Natural killer cell treated with Interleukin-12 subunit alpha and Interleukin-12 subunit beta and Interleukin-15 and Interleukin-18, amount 100 ng/mL, for 72 hours (primary cell): ENCODE measurements around the gene ASB11. TPM values are rescaled to one million over a fixed set of nuclear protein-coding genes. Genes with fewer than 3 reads are reported as not detected.
A peak's percentile ranks its signal among the peaks of the same experiment; 100 is the strongest.
"Not testable (repeated sequence)": the region's sequence is repeated elsewhere in the genome, so short reads cannot be mapped to it uniquely, and the experiment has no call there.

Experiments
- ATAC-seq, 2 donors: fragments of 150-1000 bp; cut with Tn5 transposase in 1 of 2; sonication (Bioruptor Pico), chemical (Tn5 transposase) in 1 of 2; 2 replicates each; pipeline ENCODE4 v1.10.0; 2021
- DNase-seq: peaks from one replicate; pipeline ENCODE4 v3.0.0; 2022; ENCODE audit warnings: low spot score
- H3K27ac Mint-ChIP-seq, 2 donors: 1 replicate in 1 of 2; 2 replicates in 1 of 2; pipeline ENCODE4 v1.8.0; 2022; ENCODE audit warnings: mixed read lengths in 2 of 2, mild to moderate bottlenecking in 1 of 2, moderate library complexity in 1 of 2
- H3K27me3 Mint-ChIP-seq, 2 donors: 1 replicate in 1 of 2; 2 replicates in 1 of 2; pipeline ENCODE4 v1.8.0; 2022; ENCODE audit warnings: mixed read lengths in 2 of 2
- H3K36me3 Mint-ChIP-seq: one replicate; pipeline ENCODE4 v1.8.0; 2022; ENCODE audit warnings: mixed read lengths
- H3K4me1 Mint-ChIP-seq, 2 donors: 1 replicate in 1 of 2; 2 replicates in 1 of 2; pipeline ENCODE4 v1.8.0; 2022; ENCODE audit warnings: low read depth in 2 of 2, mixed read lengths in 2 of 2, mild to moderate bottlenecking in 1 of 2
- H3K4me3 Mint-ChIP-seq: one replicate; pipeline ENCODE4 v1.8.0; 2022; ENCODE audit warnings: mixed read lengths
- H3K9me3 Mint-ChIP-seq: 2 replicates; pipeline ENCODE4 v1.8.0; 2022; ENCODE audit warnings: mixed read lengths
- total RNA-seq, 2 donors: library from RNA; stranded (reverse); gene quantifications; one replicate each; pipeline ENCODE4 v1.2.3, GENCODE V29; 2022

Gene ASB11
- total RNA-seq, 2 donors from 2014 or later = not detected

DNA sequence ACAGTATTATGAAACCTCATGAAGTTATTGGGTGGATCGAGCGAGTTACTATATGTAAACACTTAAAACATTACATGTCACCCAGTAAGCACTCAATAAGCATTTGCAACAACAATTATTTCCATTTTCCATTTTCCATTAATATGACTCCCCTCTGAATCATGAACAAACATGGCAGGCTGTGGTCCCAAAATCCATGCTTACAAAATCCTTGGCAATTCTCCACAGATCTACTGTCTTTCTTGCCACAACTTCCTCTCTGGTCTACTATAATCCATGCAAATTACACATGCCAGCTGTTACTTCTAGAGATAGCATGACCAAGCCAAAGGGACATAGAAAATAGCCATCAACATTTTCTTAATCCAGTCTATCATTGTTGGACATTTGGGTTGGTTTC lies 22.0 kb downstream of the ASB11 start:
- H3K4me3 Mint-ChIP-seq = no peak overlapping the region
- H3K36me3 Mint-ChIP-seq = no peaks in the 10 kb centered on the region
- H3K9me3 Mint-ChIP-seq = no peaks in the 10 kb centered on the region
- H3K27ac Mint-ChIP-seq = no peak overlapping the region
- H3K4me1 Mint-ChIP-seq = no peaks in the 10 kb centered on the region
- ATAC-seq (no peak), DNase-seq (no peak)
- H3K27me3 Mint-ChIP-seq = peaks cover 0 to 4% of the 10 kb centered on the region in 2 donors

GRCh38 chrX:15292861-15293260 lies 22.6 kb downstream of the ASB11 start:
- Mint-ChIP-seq H3K36me3 (no peaks in the 10 kb centered on the region), H3K27ac (no peak overlapping the region), H3K27me3 (peaks cover 0 to 4% of the 10 kb centered on the region in 2 donors), H3K4me1 (no peaks in the 10 kb centered on the region), H3K4me3 (no peak overlapping the region), H3K9me3 (no peaks in the 10 kb centered on the region)
- ATAC-seq (no peak), DNase-seq (no peak)

- peaks cover 3% of the 10 kb centered on the region for H3K9me3 Mint-ChIP-seq
- H3K4me3 Mint-ChIP-seq = no peak overlapping the region
- H3K27me3 Mint-ChIP-seq = peaks cover 6 to 14% of the 10 kb centered on the region in 2 donors
- H3K4me1 Mint-ChIP-seq = no peaks in the 10 kb centered on the region
- no peak overlapping the region for H3K27ac Mint-ChIP-seq
- DNase-seq (no peak), ATAC-seq (no peak)
- H3K36me3 Mint-ChIP-seq = no peaks in the 10 kb centered on the region
Measured at GRCh38 chrX:15277604-15278003, 37.8 kb downstream of the ASB11 start.

- peaks cover 0 to 4% of the 10 kb centered on the region in 2 donors for H3K27me3 Mint-ChIP-seq
- DNase-seq (no peak), ATAC-seq (no peak)
- H3K27ac Mint-ChIP-seq = no peak overlapping the region
- no peaks in the 10 kb centered on the region for H3K36me3 Mint-ChIP-seq
- no peak overlapping the region for H3K4me3 Mint-ChIP-seq
- no peaks in the 10 kb centered on the region for H3K4me1 Mint-ChIP-seq
- no peaks in the 10 kb centered on the region for H3K9me3 Mint-ChIP-seq
Measured at GRCh38 chrX:15274946-15275345, 40.5 kb downstream of the ASB11 start.

DNA sequence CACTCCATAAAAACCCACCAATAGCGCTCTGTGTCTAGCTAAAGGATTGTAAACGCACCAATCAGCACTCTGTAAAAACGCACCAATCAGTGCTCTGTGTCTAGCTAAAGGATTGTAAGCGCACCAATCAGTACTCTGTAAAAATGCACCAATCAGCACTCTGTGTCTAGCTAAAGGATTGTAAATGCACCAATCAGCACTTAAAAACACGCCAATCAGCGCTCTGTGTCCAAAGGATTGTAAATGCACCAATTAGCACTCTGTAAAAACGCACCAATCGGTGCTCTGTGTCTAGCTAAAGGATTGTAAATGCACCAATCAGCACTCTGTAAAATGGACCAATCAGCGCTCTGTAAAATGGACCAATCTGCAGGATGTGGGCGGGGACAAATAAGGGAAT lies 42.2 kb downstream of the ASB11 start:
- H3K27ac Mint-ChIP-seq, H3K4me1 Mint-ChIP-seq, H3K4me3 Mint-ChIP-seq, H3K36me3 Mint-ChIP-seq, DNase-seq, ATAC-seq, H3K27me3 Mint-ChIP-seq, H3K9me3 Mint-ChIP-seq: not testable (repeated sequence)

GRCh38 chrX:15271757-15272156 lies 43.7 kb downstream of the ASB11 start:
- no peak overlapping the region for H3K27ac Mint-ChIP-seq
- no peak for ATAC-seq
- no peaks in the 10 kb centered on the region for H3K36me3 Mint-ChIP-seq
- H3K4me1 Mint-ChIP-seq = peaks cover 0 to 3% of the 10 kb centered on the region in 2 donors
- no peak for DNase-seq
- peaks cover 0 to 2% of the 10 kb centered on the region in 2 donors for H3K27me3 Mint-ChIP-seq
- no peak overlapping the region for H3K4me3 Mint-ChIP-seq
- no peaks in the 10 kb centered on the region for H3K9me3 Mint-ChIP-seq

GRCh38 chrX:15269618-15270521 lies 45.6 kb downstream of the ASB11 start, which contains the start of gene ASB9:
Gene ASB9, minus strand, starts transcription at chrX:15270083. Its CDS starts 209 bp downstream, at chrX:15269874.
- H3K4me3 Mint-ChIP-seq = no peak within 1 kb of the TSS
- ATAC-seq (peak in 1 of 2 donors; percentile 32), DNase-seq (no peak)
- H3K27ac Mint-ChIP-seq = no peak within 1 kb of the TSS
- H3K4me1 Mint-ChIP-seq = peaks cover 0 to 3% of the 10 kb centered on the region in 2 donors
- H3K27me3 Mint-ChIP-seq = peaks cover 0 to 8% of the 10 kb centered on the region in 2 donors
- no peaks in the 10 kb centered on the region for H3K36me3 Mint-ChIP-seq
- H3K9me3 Mint-ChIP-seq = no peaks in the 10 kb centered on the region

- H3K4me1 Mint-ChIP-seq = peaks cover 0 to 3% of the 10 kb centered on the region in 2 donors
- DNase-seq = no peak
- no peak overlapping the region for H3K27ac Mint-ChIP-seq
- no peaks in the 10 kb centered on the region for H3K9me3 Mint-ChIP-seq
- no peak for ATAC-seq
- H3K4me3 Mint-ChIP-seq = no peak overlapping the region
- H3K36me3 Mint-ChIP-seq = no peaks in the 10 kb centered on the region
- peaks cover 0 to 8% of the 10 kb centered on the region in 2 donors for H3K27me3 Mint-ChIP-seq
Measured at GRCh38 chrX:15269120-15269519, 46.3 kb downstream of the ASB11 start.

DNA sequence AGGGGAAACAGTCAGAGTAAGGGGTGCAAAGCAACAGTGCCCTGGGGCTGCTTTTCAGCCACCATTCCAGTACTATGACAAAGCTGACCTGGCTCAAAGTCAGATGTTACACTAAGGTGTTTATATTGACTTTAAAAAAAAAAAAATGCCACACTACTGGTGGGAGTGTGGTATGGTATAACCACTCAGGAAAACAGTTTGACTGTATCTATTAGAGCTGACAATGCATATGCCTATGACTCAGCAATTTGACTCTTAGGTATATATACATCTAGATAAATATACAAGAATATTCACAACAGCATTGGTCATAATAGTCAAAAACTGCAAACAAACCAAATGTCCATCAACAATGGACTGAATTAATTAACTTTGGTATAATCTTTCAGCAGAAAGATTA lies 60.6 kb downstream of the ASB11 start:
- Mint-ChIP-seq H3K27me3 (peaks cover 0 to 9% of the 10 kb centered on the region in 2 donors), H3K4me1 (no peaks in the 10 kb centered on the region), H3K9me3 (no peaks in the 10 kb centered on the region), H3K4me3 (no peak overlapping the region), H3K36me3 (no peaks in the 10 kb centered on the region), H3K27ac (no peak overlapping the region)
- DNase-seq (no peak), ATAC-seq (no peak)

DNA sequence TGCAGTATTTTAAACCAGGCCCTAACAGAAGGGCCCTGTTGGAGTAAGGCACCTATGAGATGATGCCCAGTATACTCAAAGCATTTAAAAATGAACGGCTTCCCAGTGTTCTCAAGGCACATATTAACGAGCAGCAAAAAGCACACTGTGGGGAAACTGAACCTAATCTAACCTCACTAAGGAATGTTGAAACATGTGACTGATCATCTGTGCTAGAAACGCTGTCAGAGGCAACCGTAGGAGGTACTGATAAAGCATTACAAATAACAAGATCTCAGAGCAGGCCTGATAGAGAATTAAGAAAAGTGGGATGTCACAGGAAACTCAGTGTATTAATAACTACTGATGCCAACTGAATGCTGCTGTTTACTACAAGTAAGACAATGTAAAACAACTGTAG lies 69.5 kb downstream of the ASB11 start:
- no peaks in the 10 kb centered on the region for H3K36me3 Mint-ChIP-seq
- H3K27me3 Mint-ChIP-seq = peaks cover 0 to 4% of the 10 kb centered on the region in 2 donors
- no peak for DNase-seq
- no peaks in the 10 kb centered on the region for H3K4me1 Mint-ChIP-seq
- H3K9me3 Mint-ChIP-seq = no peaks in the 10 kb centered on the region
- no peak overlapping the region for H3K4me3 Mint-ChIP-seq
- no peak overlapping the region for H3K27ac Mint-ChIP-seq
- no peak for ATAC-seq

GRCh38 chrX:15244421-15244820 lies 71.0 kb downstream of the ASB11 start:
- DNase-seq (no peak), ATAC-seq (no peak)
- no peak overlapping the region for H3K4me3 Mint-ChIP-seq
- H3K4me1 Mint-ChIP-seq = no peaks in the 10 kb centered on the region
- no peaks in the 10 kb centered on the region for H3K36me3 Mint-ChIP-seq
- H3K27ac Mint-ChIP-seq = no peak overlapping the region
- H3K9me3 Mint-ChIP-seq = no peaks in the 10 kb centered on the region
- H3K27me3 Mint-ChIP-seq = peaks cover 0 to 2% of the 10 kb centered on the region in 2 donors

GRCh38 chrX:15242899-15243555 lies 72.4 kb downstream of the ASB11 start:
- ATAC-seq = peak; percentile 36 to 48
- Mint-ChIP-seq H3K4me3 (no peak overlapping the region), H3K27ac (peak overlapping the region; percentile 33 to 48), H3K9me3 (no peaks in the 10 kb centered on the region), H3K36me3 (no peaks in the 10 kb centered on the region), H3K4me1 (no peaks in the 10 kb centered on the region), H3K27me3 (peaks cover 0 to 2% of the 10 kb centered on the region in 2 donors)
- DNase-seq = no peak

- Mint-ChIP-seq H3K9me3 (no peaks in the 10 kb centered on the region), H3K36me3 (no peaks in the 10 kb centered on the region), H3K4me1 (no peaks in the 10 kb centered on the region), H3K4me3 (no peak overlapping the region), H3K27ac (no peak overlapping the region), H3K27me3 (peaks cover 7% of the 10 kb centered on the region in 2 donors)
- ATAC-seq = peak in 1 of 2 donors; percentile 15
- DNase-seq = no peak
Measured at GRCh38 chrX:15241301-15241700, 74.1 kb downstream of the ASB11 start.

GRCh38 chrX:15240414-15240813 lies 75.0 kb downstream of the ASB11 start:
- H3K4me3 Mint-ChIP-seq = no peak overlapping the region
- H3K9me3 Mint-ChIP-seq = no peaks in the 10 kb centered on the region
- no peak overlapping the region for H3K27ac Mint-ChIP-seq
- ATAC-seq (no peak), DNase-seq (no peak)
- H3K4me1 Mint-ChIP-seq = no peaks in the 10 kb centered on the region
- no peaks in the 10 kb centered on the region for H3K36me3 Mint-ChIP-seq
- peaks cover 7% of the 10 kb centered on the region in 2 donors for H3K27me3 Mint-ChIP-seq
